Measurements from ENCODE around the gene MR1.
A peak's percentile ranks its signal among the peaks of the same experiment; 100 is the strongest.

The MR1 gene

DNA sequence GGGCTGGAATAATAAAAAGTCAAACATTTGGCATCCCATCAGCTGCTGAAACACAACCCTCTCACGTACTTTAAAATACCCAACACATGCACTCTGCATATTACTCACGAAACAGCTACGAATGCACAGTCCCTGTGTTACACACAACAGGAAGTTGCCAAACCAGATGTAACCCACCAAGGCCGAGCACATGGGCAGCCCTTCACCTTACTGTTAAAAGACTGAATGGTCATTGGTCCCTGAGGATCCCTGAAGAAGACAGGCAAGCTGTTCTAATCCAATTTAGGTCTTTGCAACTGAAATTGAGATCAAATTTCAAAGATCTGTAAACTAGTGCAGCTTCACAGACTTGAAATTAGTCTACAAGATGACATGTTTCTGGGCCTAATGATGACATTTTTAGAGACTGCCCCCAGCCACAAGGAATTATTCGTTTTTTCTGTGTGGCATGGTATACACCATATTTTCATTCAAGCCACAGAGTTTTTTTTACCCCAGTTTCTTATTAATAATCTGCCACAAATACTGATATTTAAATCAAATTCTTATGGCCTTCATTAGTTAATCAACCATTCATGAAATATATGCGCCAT is 29.1 kb downstream of the MR1 start:
- DNase-seq (ENCODE audit: low read depth in 4 of 4, low spot score in 1 of 4), result no peak

DNA sequence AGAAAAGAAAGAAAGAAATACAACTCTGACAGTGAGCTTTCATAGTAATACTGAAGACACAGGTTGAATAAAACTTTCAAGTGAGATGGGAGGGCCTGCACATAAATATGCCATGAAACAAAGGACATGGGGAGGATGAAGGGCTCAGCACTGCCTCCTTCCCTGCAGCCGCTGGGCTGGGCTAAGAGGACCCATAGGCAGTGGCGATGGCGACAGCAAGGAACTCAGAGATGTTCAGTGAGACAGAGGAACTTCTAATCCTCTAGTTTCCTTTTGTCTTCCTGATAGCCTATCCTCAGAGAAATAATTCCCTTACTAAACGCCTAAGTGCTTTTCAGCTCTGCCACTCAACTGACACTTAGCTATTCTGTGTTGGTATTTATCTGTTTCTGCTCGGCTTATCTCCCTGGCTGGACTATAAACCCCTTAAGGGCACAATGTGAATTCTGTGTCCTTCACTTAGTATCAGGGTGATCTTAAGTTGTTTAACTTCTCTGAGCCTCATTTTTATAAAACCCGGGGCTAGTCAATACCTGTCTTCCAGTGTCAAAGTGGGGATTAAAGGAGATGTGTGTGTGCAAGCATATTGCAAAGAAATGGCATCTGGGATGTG is 30.3 kb downstream of the MR1 start:
- DNase-seq (ENCODE audit: low read depth in 4 of 4, low spot score in 1 of 4), result no peak

DNA sequence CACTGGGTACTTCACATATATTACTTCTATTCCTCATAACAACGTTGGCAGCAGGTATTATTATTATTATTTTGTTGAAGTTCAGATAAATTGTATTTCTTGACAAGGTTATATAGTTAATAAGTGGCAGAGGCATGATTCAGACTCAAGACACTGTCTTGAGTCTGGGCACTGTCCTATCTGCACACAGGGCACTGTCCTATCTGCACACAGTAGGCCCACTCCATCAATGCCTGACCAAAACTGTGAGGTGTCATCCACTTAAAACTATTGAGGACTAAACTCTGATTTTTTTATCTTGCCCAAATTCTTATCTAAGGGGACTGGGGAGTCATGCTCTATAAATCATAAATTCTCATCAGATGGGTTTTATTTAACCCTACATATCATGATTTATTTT is 30.9 kb downstream of the MR1 start:
- DNase-seq (ENCODE audit: low read depth in 4 of 4, low spot score in 1 of 4), result no peak

DNA sequence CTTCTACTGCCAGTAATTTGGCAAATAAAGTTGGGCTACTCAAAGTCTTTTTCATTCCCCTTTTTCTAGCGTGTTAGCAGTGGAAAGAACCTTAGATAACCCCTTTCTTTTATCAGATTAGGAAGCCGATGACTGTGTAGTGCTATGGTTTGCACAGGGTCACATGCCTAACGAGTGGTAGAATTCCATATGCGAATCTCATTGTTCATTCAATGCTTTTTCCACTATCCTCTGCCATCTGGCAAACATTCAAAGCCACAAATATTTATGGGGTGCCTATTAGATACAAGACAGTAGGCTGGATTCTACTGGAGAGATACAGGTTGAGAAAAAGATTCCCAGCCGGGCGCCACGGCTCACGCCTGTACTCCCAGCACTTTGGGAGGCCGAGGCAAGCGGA is 39.9 kb downstream of the MR1 start:
- no peak for DNase-seq (ENCODE audit: low read depth in 4 of 4, low spot score in 1 of 4)

DNA sequence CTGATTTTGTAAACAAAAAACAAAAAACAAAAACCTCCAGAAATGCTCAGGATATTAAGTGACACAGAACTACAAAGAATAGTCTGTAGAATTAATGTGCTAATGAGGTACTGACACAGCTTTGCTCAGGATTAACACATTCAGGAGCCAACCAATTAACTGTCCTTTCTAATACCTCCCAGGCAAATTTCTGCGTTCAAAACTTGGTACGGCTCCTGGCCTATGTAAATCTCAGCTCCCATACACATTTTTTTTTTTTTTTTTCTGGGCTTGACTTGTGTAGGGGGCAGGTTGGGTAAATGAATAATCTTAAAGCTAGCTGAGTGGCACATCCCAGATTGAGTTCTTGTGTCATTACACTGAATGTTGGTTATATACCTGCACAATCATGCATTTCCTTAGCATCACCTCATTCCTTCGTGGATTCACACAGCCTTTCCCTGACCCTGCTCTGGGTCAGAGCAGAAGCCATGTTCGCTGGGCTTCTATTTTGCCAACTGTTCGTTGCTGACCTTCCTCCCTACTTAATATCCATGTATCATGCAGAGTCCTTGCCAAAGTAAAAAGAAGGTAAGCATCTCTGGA is 42.1 kb downstream of the MR1 start:
- DNase-seq (ENCODE audit: low read depth in 4 of 4, low spot score in 1 of 4), result no peak

DNA sequence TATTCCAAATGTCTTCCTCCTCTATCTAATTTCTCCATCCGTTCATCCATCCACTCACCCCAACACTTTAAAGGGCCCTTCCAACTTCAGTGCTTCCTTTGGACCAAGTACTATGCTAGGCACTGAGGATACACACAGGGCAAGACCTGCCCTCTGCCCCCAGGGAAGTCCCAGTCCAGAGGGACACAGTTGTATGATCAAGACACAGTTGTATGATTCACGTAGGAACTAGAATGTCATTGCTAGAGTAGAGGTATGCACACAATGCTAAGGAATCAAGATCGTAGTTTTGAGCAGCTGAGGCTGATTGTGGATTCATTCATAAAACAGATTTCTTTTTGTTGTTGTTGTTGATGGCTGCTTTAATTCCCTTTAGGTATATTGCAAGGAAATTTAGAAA is 43.1 kb downstream of the MR1 start:
- no peak for DNase-seq (ENCODE audit: low read depth in 4 of 4, low spot score in 1 of 4)

DNA sequence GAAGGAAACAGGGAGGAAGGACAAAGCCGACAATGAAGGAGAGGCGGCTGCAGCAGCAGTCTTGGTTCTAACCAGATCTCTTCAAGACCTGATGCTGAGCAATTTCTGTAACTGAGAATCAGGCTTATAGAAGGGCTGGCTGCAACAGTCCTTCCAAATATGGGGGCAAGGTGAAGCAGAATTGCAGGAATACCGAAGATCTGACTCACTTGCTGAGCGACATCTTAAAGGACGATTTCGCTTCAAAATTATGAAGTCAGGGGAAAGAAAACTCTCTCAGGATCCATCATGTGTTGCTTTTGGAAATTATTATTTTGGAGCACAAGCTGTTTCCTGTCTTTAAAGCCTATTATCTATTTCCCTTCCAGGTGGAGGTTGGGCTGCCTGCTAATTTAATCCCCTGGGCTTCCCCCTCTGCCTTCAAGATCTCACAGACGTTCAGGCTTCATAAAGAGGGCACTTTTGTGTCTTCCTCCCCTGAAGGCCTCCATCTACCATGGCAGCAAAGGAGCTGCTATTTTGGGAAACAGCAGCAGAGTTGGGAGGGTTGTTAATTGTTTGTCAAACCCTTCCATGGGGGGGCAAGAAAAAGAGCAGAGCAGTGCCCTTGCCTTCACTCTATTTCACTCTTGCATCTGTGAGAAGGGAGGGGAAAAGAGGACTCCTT is 43.9 kb downstream of the MR1 start:
- no peak for DNase-seq (ENCODE audit: low read depth in 4 of 4, low spot score in 1 of 4)

DNA sequence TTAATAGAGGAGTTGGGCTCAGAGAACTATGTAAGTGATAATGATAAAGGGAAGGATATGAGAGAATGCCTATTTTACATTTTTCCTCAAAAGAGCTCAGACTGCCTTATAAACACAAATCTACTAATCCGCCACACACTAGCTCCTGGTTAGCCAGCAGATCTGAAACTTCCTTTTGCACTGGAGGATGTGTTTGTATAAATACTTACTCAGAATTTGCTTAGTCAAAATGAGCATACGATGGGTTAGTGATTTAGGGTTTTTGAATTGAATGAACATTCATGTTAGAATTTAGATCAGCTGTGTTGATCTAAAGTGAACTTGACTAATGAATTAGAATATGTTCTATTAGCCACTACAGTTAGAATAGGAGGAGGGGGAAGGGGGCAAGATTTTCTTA is 45.6 kb downstream of the MR1 start:
- no peak for DNase-seq (ENCODE audit: low read depth in 4 of 4, low spot score in 1 of 4)

DNA sequence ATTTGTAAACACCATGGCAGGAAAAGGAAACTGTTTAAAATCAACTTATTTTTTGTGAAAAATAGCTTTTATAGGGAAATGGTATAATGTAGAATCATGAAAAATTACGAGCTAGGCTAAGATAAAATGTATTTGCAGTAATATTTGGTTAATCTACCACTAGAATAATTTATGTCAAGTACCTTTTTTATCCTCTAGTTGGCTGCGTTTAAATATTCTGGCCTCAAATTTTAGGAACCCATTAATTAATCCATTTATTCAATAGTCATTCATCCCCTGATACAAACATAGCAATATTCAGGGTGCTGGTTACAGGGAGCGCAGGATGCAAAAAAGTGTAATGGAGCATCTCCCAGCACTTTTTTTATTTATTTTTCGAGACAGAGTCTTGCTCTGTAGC is 46.1 kb downstream of the MR1 start:
- DNase-seq (ENCODE audit: low read depth in 4 of 4, low spot score in 1 of 4), result no peak

DNA sequence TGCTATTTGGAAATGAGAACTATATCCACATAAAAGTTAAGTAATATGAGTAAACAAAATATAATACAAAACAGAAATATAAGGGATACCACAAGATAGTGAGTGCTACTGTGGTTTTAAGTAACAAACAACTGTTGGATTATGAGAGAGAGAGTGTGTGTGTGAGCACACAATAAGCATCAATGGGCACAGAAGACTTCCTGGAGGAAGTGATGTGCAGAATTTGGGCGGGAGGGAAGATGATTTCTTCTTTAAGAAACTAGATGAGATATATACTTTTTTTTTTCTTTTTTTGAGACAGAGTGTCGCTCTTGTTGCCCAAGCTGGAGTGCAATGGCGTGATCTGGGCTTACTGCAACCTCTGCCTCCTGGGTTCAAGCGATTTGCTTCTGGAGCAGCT is 46.8 kb downstream of the MR1 start:
- no peak for DNase-seq (ENCODE audit: low read depth in 4 of 4, low spot score in 1 of 4)

DNA sequence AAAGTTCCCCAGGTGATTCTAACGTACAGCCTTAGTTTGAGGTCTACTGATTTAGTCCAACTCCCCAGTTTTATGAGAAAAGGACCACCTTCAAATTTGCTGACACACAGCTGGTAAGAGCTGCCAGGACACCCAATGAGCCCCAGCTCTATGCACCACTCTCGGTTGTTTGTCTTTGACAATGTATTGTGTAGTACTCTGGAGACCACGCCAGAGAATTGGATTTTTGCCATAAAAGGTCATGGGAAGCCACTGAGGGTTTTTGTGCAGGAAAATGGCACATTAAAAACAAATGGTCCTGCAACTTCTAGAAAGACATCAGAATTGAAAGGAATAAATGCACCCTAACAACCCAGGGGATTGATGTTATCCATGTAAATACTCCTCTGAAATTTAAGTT is 47.6 kb downstream of the MR1 start:
- no peak for DNase-seq (ENCODE audit: low read depth in 4 of 4, low spot score in 1 of 4)

DNA sequence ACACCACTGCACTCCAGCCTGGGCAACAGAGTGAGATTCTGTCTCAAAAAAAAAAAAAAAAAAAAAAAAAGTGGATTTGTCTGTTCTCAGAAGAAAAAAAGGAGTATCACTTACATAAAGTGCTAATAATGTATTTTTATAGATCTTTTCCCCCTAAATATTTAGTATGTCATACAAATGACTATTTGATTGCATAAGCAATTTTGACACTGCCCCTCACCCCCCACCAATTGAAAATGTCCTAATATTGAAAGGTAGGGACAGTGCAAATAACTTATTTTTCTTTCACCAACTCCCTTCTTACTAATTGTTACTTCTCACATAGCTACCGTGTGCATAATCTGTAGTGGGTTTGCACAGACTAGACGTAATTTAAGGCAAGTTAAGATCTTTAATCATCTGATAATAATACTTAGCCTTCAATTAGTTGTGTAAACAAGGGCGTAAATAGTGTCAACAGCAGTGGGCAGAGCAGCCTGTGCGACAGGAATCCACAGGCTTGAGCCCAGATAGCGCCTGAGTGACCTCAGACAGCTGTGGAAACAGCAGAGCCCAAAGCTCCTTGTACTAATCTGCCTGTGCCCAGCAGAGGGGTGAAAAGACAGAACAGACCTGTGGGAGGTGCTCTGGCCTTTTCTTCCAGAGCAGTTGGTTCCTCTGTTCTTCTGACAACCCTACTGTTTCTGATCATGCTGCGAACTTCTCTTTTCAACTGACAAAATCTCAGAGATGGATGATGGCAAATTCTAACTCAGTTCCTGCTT is 50.2 kb downstream of the MR1 start:
- DNase-seq (ENCODE audit: low read depth in 4 of 4, low spot score in 1 of 4), result no peak

DNA sequence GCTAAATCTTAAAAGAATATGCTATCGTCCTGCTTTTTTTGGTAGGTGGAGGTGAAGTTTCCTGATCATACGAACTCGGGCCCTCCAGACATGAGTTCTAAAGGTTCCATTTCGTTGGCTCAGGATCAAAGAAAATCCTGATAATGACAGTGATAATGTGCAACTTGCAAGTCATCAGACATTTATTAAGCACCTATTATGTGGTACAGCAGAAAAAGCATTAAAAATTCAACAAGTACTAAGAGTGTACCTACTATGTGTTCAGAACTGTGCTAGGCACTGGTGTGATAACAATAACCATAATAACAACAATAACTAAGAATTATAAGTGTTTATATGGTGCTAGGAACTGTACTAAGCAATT is 50.8 kb downstream of the MR1 start:
- DNase-seq (ENCODE audit: low read depth in 4 of 4, low spot score in 1 of 4), result no peak

DNA sequence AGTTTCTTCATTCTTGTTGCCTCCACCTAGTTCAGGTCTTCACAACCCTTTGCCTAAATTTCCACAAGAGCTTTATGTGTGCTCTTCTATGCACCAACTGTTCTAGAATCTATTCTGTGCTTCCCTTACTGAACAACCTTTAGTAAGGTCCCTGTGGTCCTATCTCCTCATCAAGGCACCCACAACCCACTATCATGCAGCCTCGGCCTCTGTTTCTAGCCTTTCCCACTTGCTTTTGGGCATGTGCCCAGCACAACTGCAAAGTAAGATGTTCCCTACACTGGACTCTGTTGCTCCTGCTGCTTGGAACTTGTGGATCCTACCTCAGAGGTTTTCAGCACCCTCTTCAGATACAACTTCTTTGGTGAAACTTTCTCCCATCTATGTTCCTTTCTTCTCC is 52.3 kb downstream of the MR1 start:
- no peak for DNase-seq (ENCODE audit: low read depth in 4 of 4, low spot score in 1 of 4)

DNA sequence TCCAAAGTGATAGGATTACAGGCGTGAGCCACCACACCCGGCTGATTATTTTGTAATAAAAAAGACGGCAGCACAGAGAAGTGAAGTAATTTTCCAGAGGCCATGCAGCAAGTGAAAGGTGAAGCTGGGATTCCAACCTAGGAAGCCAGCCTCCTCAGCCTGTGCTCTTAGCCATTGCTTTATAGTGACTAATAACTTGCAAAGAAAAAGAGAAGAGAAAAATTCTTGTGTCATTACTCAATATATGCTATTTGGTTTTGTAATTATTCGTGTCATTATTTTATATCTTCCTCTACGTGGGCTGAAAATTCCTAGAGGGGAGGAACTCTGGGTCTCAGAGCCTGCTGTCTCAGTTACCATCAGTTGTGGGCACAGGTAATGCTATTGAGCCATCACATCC is 53.1 kb downstream of the MR1 start:
- no peak for DNase-seq (ENCODE audit: low read depth in 4 of 4, low spot score in 1 of 4)

DNA sequence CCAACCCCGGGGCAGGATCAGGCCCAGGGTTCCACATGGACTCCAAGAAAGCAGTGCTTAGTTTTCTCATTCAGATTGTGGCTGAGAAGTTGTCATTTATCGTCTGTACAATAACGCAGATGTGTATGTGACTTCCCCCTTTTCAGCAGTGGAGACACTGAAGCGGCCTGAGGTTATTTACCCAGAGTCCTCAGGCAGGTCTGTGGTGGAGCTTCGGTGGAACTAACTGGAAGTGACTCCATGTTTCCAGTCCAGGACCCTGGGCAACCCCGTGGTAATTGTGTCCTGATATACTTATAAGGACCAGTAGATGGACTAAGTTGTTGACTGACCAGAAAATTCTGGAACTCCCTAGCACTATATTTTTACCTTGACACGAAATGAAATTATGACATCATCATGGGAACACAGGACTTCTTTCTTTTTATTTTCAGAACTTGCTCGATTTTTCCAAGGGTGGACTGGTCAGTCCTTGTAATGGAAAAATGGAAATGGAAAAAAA is 53.7 kb downstream of the MR1 start:
- DNase-seq (ENCODE audit: low read depth in 4 of 4, low spot score in 1 of 4), result no peak

DNA sequence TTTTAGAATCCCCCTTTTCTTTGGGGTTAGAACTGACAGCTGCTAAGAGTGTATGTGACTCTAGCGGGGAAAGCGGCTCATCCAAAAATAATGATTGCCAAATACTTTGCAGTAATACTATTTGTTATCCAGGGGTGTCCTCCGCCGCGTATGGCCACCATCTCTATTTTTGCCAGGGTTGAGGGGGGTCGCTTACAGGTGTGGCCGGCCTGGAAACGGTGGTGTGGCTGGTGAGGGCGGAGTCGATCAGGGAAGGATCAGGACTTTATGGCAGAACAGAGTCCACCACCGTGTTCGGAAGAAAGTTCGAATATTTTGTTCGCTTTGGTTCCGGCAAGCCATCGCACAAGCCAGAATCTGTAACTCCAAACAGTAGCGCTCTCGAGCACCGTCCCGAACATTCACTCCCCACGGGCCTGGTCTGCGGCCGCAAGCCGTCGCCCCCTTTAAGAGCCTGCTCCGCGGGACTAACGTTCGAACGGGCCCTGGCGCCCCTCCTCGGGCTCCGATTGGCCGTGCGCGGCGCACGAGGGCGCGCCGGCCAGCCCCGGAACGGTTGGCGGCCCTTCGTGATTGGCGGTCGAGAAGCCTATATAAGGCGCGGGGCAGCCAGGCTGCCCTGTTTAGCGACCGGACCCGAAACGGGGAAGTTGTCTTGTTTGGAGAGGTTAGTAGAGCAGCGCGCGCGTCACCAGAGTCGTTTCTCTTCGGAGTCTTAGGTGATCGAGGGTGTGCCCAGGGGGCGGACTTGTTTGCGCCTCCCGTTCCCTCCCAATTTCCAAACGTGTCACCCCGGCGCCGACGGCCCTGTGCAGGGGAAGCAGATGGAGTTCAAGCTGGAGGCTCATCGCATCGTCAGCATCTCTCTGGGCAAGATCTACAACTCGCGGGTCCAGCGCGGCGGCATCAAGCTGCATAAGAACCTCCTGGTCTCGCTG is 54.6 kb downstream of the MR1 start, which contains the start of gene IER5:
IER5 (plus strand) TSS at position 622 of the 938 bp plus-strand sequence; CDS start at position 825, 203 bp downstream.
- peak; percentile 88 to 94 (median 93) for DNase-seq (ENCODE audit: low read depth in 4 of 4, low spot score in 1 of 4)

DNA sequence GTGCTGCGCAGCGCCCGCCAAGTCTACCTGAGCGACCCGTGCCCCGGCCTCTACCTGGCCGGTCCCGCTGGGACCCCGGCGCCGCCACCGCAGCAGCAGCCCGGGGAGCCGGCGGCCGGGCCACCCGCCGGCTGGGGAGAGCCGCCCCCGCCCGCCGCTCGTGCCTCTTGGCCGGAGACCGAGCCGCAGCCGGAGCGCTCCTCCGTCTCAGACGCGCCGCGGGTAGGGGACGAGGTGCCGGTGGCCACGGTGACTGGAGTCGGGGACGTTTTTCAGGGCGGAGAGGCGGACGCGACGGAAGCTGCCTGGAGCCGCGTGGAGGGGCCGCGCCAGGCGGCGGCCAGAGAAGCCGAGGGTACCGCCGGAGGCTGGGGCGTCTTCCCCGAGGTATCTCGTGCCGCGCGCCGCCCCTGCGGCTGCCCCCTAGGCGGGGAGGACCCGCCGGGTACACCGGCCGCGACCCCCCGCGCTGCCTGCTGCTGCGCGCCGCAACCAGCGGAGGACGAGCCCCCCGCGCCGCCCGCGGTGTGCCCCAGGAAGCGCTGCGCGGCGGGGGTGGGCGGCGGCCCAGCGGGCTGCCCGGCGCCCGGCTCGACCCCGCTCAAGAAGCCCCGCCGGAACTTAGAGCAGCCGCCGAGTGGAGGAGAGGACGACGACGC is 55.4 kb downstream of the MR1 start:
- no peak for DNase-seq (ENCODE audit: low read depth in 4 of 4, low spot score in 1 of 4)

DNA sequence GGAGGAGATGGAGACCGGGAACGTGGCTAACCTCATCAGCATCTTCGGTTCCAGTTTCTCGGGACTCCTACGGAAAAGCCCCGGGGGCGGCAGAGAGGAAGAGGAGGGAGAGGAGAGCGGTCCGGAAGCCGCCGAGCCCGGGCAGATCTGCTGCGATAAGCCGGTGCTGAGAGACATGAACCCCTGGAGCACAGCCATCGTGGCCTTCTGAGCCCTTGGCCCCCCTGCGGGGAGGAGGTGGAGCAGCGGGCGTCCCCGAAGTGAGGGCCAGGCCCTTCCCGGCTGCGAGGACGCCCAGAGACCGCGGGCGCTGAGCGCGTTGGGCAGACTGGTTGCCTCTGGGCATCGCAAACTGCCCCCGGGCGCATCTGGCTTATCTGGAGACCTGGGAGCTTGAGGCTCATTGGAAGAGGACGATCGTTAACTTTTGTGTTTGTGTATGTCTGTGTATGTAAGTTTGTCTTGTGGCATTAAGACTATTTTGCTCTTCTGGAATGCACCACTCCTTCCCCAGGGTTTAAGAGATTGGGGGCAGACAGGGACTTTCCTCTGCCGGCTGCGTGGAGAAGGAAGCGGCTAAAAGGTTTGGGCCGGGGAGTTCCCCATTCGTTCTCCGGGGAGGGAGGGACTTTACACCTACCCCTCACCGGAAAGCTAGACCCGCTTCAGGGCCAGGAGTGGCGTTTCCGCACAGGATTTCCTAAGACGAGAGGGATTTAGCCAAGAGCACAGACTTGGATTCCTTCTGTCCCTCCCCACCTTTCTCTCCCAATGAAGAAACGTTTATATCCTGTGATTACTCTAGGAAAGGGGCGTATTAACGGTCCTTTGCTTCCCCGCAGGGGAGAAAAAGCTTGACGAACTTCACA is 56.1 kb downstream of the MR1 start:
- peak in 3 of 4 experiments; percentile 46 to 67 (median 65) for DNase-seq (ENCODE audit: low read depth in 4 of 4, low spot score in 1 of 4)

Measured in stimulated activated CD4-positive, alpha-beta T cell treated with anti-CD3 and anti-CD28 coated beads, Interleukin-1b, Interleukin-23, amount 100 ng/mL, for 24 hours (primary cell).